ENCODE measurements around the gene AQP3. TPM values are rescaled to one million over a fixed set of nuclear protein-coding genes. Genes with fewer than 3 reads are reported as not detected.
"Not testable (repeated sequence)": the region's sequence is repeated elsewhere in the genome, so short reads cannot be mapped to it uniquely, and the experiment has no call there.

Gene AQP3
- total RNA-seq, 4 donors from 2014 or later = 4.2 to 12.7 (median 6.8) TPM

- TF ChIP-seq EP300 (IDR thresholded peaks at IDR 0.05) = no peak
- TF ChIP-seq CTCF (IDR thresholded peaks at IDR 0.05) = no peak
- TF ChIP-seq POLR2AphosphoS5 (IDR thresholded peaks at IDR 0.05) = no peak
- no peak for TF ChIP-seq POLR2A (IDR thresholded peaks at IDR 0.05; ENCODE audit: low read depth)
- Histone ChIP-seq H3K36me3 (peaks cover 55 to 59% (median 57%) of the 10 kb centered on the region in 4 donors), H3K27me3 (no peaks in the 10 kb centered on the region), H3K9me3 (no peaks in the 10 kb centered on the region), H3K4me1 (no peaks in the 10 kb centered on the region), H3K27ac (replicated peaks in 1 of 4) (no peak overlapping the region), H3K4me3 (no peak overlapping the region)
- DNase-seq (ENCODE audit: extremely low spot score) = no peak
- intact Hi-C loops (cut with DNase I) = loop anchor here (5.0 kb wide), 1 partner anchor 44 kb away; no protein-coding TSS in a partner anchor
- 67% methylated on average over 3 of the region's 3 CpGs for WGBS
Measured at GRCh38 chr9:33461492-33461891, 14.1 kb upstream of the AQP3 start.

- Histone ChIP-seq H3K9me3 (no peaks in the 10 kb centered on the region), H3K27me3 (no peaks in the 10 kb centered on the region), H3K27ac (replicated peaks in 1 of 4) (no peak overlapping the region), H3K36me3 (peaks cover 49 to 53% (median 51%) of the 10 kb centered on the region in 4 donors), H3K4me1 (no peaks in the 10 kb centered on the region), H3K4me3 (no peak overlapping the region)
- intact Hi-C loops (cut with DNase I) = loop anchor here (5.0 kb wide), 1 partner anchor 44 kb away; no protein-coding TSS in a partner anchor
- 95% methylated on average over 10 of the region's 10 CpGs for WGBS
- no peak for TF ChIP-seq CTCF (IDR thresholded peaks at IDR 0.05)
- no peak for TF ChIP-seq EP300 (IDR thresholded peaks at IDR 0.05)
- no peak for TF ChIP-seq POLR2AphosphoS5 (IDR thresholded peaks at IDR 0.05)
- TF ChIP-seq POLR2A (IDR thresholded peaks at IDR 0.05; ENCODE audit: low read depth) = no peak
- no peak for DNase-seq (ENCODE audit: extremely low spot score)
Measured at GRCh38 chr9:33460854-33461253, 13.5 kb upstream of the AQP3 start.

GRCh38 chr9:33459115-33459514 lies 11.7 kb upstream of the AQP3 start:
- TF ChIP-seq POLR2A (IDR thresholded peaks at IDR 0.05; ENCODE audit: low read depth) (no peak), EP300 (IDR thresholded peaks at IDR 0.05) (no peak), CTCF (IDR thresholded peaks at IDR 0.05) (no peak), POLR2AphosphoS5 (IDR thresholded peaks at IDR 0.05) (no peak)
- Histone ChIP-seq H3K36me3 (peaks cover 31 to 36% (median 33%) of the 10 kb centered on the region in 4 donors), H3K4me1 (no peaks in the 10 kb centered on the region), H3K4me3 (no peak overlapping the region), H3K9me3 (no peaks in the 10 kb centered on the region), H3K27ac (replicated peaks in 1 of 4) (no peak overlapping the region), H3K27me3 (no peaks in the 10 kb centered on the region)
- intact Hi-C loops (cut with DNase I) = no loop called here
- 49% methylated on average over 3 of the region's 3 CpGs for WGBS
- DNase-seq (ENCODE audit: extremely low spot score) = no peak

- H3K27me3 ChIP-seq = no peaks in the 10 kb centered on the region
- no peak overlapping the region for H3K27ac ChIP-seq (replicated peaks in 1 of 4)
- DNase-seq (ENCODE audit: extremely low spot score) = no peak
- WGBS = 57% methylated on average over 4 of the region's 4 CpGs
- no peak overlapping the region for H3K4me3 ChIP-seq
- intact Hi-C loops (cut with DNase I) = no loop called here
- H3K4me1 ChIP-seq = no peaks in the 10 kb centered on the region
- H3K9me3 ChIP-seq = no peaks in the 10 kb centered on the region
- no peak for TF ChIP-seq POLR2AphosphoS5 (IDR thresholded peaks at IDR 0.05)
- no peak for TF ChIP-seq POLR2A (IDR thresholded peaks at IDR 0.05; ENCODE audit: low read depth)
- TF ChIP-seq CTCF (IDR thresholded peaks at IDR 0.05) = no peak
- TF ChIP-seq EP300 (IDR thresholded peaks at IDR 0.05) = no peak
- peaks cover 24 to 29% (median 27%) of the 10 kb centered on the region in 4 donors for H3K36me3 ChIP-seq
Measured at GRCh38 chr9:33458444-33458843, 11.1 kb upstream of the AQP3 start.

- no peaks in the 10 kb centered on the region for H3K9me3 ChIP-seq
- no peak for DNase-seq (ENCODE audit: extremely low spot score)
- TF ChIP-seq POLR2A (IDR thresholded peaks at IDR 0.05; ENCODE audit: low read depth) (no peak), EP300 (IDR thresholded peaks at IDR 0.05) (no peak), CTCF (IDR thresholded peaks at IDR 0.05) (no peak), POLR2AphosphoS5 (IDR thresholded peaks at IDR 0.05) (no peak)
- H3K4me1 ChIP-seq = peaks cover 0 to 3% (median 0%) of the 10 kb centered on the region in 4 donors
- intact Hi-C loops (cut with DNase I) = no loop called here
- H3K27ac ChIP-seq (replicated peaks in 1 of 4) = no peak overlapping the region
- H3K36me3 ChIP-seq = peaks cover 0 to 4% (median 3%) of the 10 kb centered on the region in 4 donors
- no peaks in the 10 kb centered on the region for H3K27me3 ChIP-seq
- H3K4me3 ChIP-seq = no peak overlapping the region
- 82% methylated on average over 7 of the region's 7 CpGs for WGBS
Measured at GRCh38 chr9:33455945-33456344, 8.6 kb upstream of the AQP3 start.

GRCh38 chr9:33455456-33455855 lies 8.1 kb upstream of the AQP3 start:
- H3K27me3 ChIP-seq; H3K4me1 ChIP-seq; H3K36me3 ChIP-seq; intact Hi-C loops (cut with DNase I); DNase-seq (ENCODE audit: extremely low spot score); H3K27ac ChIP-seq (replicated peaks in 1 of 4); H3K9me3 ChIP-seq; H3K4me3 ChIP-seq: not testable (repeated sequence)
- 99% methylated on average over 8 of the region's 8 CpGs for WGBS

- H3K9me3 ChIP-seq; H3K4me3 ChIP-seq; H3K36me3 ChIP-seq; intact Hi-C loops (cut with DNase I); DNase-seq (ENCODE audit: extremely low spot score); H3K27me3 ChIP-seq; H3K4me1 ChIP-seq; H3K27ac ChIP-seq (replicated peaks in 1 of 4): not testable (repeated sequence)
- WGBS = 91% methylated on average over 5 of the region's 5 CpGs
Measured at GRCh38 chr9:33454661-33455026, 7.3 kb upstream of the AQP3 start.

All from esophagus muscularis mucosa (tissue), 4 donors.